Right atrium auricular region (tissue), 2 donors: ENCODE results near the gene SLITRK5. TPM values are rescaled to one million over a fixed set of nuclear protein-coding genes. Genes with fewer than 3 reads are reported as not detected.

Experiments used
- DNase-seq: peaks from one replicate; pipeline ENCODE4 v3.0.0-alpha.2; 2019; ENCODE audit warnings: low spot score
- H3K27ac ChIP-seq, 2 donors: fragments of 200-600 bp; sonication (generic); 1 replicate in 1 of 2; 2 replicates in 1 of 2; pipeline ENCODE4 v1.5.1; 2016 to 2019
- H3K27me3 ChIP-seq, 2 donors: fragments of 200-600 bp; sonication (generic); one replicate each; pipeline versions ENCODE4 v1.5.1 to v1.6.0; 2017 to 2019
- H3K36me3 ChIP-seq: fragments of 200-600 bp; sonication (generic); one replicate; pipeline ENCODE4 v1.5.1; 2016
- H3K4me1 ChIP-seq, 2 donors: fragments of 200-600 bp; sonication (generic); one replicate each; pipeline versions ENCODE4 v1.5.1 to v1.6.0; 2017 to 2019
- H3K4me3 ChIP-seq, 2 donors: fragments of 200-600 bp; sonication (generic); 1 replicate in 1 of 2; 2 replicates in 1 of 2; pipeline ENCODE4 v1.5.1; 2017 to 2019; ENCODE audit warnings: mild to moderate bottlenecking in 1 of 2, moderate library complexity in 1 of 2
- H3K9me3 ChIP-seq, 2 donors: fragments of 200-600 bp; sonication (generic); one replicate each; pipeline ENCODE4 v1.5.1; 2019
- total RNA-seq, 2 donors: library from RNA; depleted of rRNA; stranded (reverse); fragments of >200 nt; gene quantifications; one replicate each; pipeline ENCODE4 v1.1.0, GENCODE V29; 2016
- TF ChIP-seq, protein P1 (sequence below), 2 donors: fragments of 200-600 bp; sonication (generic); IDR thresholded peaks; one replicate each; pipeline ENCODE4 v1.5.1; 2019; ENCODE audit warnings: antibody characterized with exemption in 2 of 2

Gene SLITRK5
- total RNA-seq, 2 donors from 2014 or later = 0.04 to 0.07 TPM

DNA sequence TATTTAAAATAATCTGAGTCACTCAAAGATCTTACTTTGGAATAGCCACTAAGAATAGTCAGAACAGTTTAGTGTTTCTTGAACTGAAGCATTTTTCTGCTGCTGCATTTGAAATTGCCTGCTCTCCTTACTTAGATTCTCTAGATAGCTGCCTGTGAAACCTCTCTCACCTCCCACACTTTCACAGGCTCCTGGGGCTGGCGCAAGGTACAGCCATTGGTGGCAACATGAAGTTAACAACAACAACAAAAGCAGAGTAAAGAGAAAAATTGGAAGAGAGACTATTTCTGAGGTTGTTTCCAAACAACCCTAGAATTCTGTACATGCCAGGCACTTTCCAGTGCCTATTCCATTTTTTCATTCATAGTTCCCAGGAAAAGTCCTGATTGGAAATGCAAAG lies 25.3 kb downstream of the SLITRK5 start:
- TF ChIP-seq, protein P1, sequence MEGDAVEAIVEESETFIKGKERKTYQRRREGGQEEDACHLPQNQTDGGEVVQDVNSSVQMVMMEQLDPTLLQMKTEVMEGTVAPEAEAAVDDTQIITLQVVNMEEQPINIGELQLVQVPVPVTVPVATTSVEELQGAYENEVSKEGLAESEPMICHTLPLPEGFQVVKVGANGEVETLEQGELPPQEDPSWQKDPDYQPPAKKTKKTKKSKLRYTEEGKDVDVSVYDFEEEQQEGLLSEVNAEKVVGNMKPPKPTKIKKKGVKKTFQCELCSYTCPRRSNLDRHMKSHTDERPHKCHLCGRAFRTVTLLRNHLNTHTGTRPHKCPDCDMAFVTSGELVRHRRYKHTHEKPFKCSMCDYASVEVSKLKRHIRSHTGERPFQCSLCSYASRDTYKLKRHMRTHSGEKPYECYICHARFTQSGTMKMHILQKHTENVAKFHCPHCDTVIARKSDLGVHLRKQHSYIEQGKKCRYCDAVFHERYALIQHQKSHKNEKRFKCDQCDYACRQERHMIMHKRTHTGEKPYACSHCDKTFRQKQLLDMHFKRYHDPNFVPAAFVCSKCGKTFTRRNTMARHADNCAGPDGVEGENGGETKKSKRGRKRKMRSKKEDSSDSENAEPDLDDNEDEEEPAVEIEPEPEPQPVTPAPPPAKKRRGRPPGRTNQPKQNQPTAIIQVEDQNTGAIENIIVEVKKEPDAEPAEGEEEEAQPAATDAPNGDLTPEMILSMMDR (IDR thresholded peaks at IDR 0.05) = no peak
- no peak overlapping the region for H3K4me3 ChIP-seq
- no peaks in the 10 kb centered on the region for H3K36me3 ChIP-seq
- no peak for DNase-seq
- no peaks in the 10 kb centered on the region for H3K4me1 ChIP-seq
- H3K9me3 ChIP-seq = no peaks in the 10 kb centered on the region
- H3K27ac ChIP-seq = no peak overlapping the region
- no peaks in the 10 kb centered on the region for H3K27me3 ChIP-seq

DNA sequence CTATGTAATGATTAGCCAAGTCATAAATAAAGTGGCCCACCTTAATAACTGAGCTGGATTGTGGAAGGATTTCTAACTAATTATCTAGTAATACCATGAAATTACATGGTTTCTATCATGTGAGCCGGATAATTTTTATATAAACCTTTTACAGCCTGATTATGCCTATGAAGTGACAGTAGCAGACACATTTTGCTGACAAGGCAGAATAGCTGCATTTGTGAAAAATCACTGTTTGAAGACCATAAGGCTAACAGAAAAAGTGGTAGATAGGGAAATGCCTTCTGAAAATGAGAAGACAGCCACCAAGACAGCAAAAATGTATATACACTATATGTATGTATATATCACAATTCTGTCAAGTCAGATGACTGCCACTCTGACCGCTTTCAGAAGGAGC lies 27.1 kb downstream of the SLITRK5 start:
- Histone ChIP-seq H3K36me3 (no peaks in the 10 kb centered on the region), H3K27me3 (no peaks in the 10 kb centered on the region), H3K27ac (no peak overlapping the region), H3K9me3 (no peaks in the 10 kb centered on the region), H3K4me3 (no peak overlapping the region), H3K4me1 (no peaks in the 10 kb centered on the region)
- TF ChIP-seq, protein P1 (IDR thresholded peaks at IDR 0.05) = no peak
- no peak for DNase-seq

DNA sequence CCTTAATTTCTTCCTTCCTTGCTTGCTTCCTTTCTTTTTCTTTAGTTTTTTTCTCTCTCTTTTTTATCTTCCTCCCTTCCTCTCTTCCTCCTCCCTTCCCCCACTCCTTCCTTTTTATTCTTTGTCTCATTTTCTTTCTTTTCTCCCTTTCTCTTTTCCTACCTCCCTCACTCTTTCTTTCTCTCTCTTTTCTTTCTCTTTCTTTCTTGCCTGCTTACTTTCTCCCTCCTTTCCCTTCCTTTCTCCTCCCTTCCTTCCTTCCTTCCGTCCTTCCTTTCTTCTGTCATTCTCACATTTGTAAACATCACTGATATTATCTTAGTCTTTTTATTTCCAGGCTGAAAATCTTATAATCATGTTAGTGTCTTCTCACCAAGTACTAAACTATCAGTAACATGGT lies 38.8 kb downstream of the SLITRK5 start:
- TF ChIP-seq, protein P1 (IDR thresholded peaks at IDR 0.05) = no peak

DNA sequence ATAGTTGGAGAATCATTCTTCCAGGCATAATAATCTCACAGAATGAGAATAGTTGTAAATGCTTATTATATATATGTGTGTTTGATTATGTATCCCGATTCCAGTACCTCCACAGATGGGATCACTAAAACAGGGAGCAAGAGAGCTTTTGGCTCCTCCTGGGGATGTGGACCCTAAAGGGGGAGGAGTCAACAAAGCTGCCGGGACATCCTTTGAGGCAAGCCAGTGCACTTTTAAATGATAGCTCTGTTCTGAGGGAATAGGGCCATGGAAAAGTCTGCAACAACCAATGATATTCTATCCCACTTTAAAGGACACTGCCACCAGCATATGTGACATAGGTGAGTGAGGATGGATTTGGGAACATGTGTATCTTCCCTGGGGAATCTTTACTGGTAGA lies 40.8 kb downstream of the SLITRK5 start:
- no peaks in the 10 kb centered on the region for H3K36me3 ChIP-seq
- no peak overlapping the region for H3K4me3 ChIP-seq
- no peaks in the 10 kb centered on the region for H3K4me1 ChIP-seq
- H3K9me3 ChIP-seq = no peaks in the 10 kb centered on the region
- TF ChIP-seq, protein P1 (IDR thresholded peaks at IDR 0.05) = no peak
- no peak overlapping the region for H3K27ac ChIP-seq
- DNase-seq = no peak
- no peaks in the 10 kb centered on the region for H3K27me3 ChIP-seq

More for the DNA sequence above, 38.8 kb downstream of the SLITRK5 start:
- H3K4me3 ChIP-seq = no peak overlapping the region
- H3K9me3 ChIP-seq = no peaks in the 10 kb centered on the region
- DNase-seq = no peak
- H3K4me1 ChIP-seq = no peaks in the 10 kb centered on the region
- no peak overlapping the region for H3K27ac ChIP-seq
- H3K36me3 ChIP-seq = no peaks in the 10 kb centered on the region
- H3K27me3 ChIP-seq = no peaks in the 10 kb centered on the region
